ENCODE results near the gene GNB2.
"Not testable (repeated sequence)": the region's sequence is repeated elsewhere in the genome, so short reads cannot be mapped to it uniquely, and the experiment has no call there.

GNB2 gene

GRCh38 chr7:100696123-100696521, 22.6 kb downstream of the GNB2 start:
- no peak for DNase-seq (ENCODE audit: low spot score)

GRCh38 chr7:100699018-100699417, 25.5 kb downstream of the GNB2 start:
- no peak for DNase-seq (ENCODE audit: low spot score)

- DNase-seq (ENCODE audit: low spot score): not testable (repeated sequence)
Observed at GRCh38 chr7:100701089-100701488, 27.5 kb downstream of the GNB2 start.

GRCh38 chr7:100705320-100705752, 31.8 kb downstream of the GNB2 start:
- peak; percentile 93 for DNase-seq (ENCODE audit: low spot score)

- peak; percentile 96 for DNase-seq (ENCODE audit: low spot score)
Observed at GRCh38 chr7:100705753-100706671, 32.5 kb downstream of the GNB2 start, which contains the start of gene POP7. Gene POP7 (plus strand): TSS chr7:100706121. CDS start chr7:100706831, 710 bp downstream.

GRCh38 chr7:100706672-100707311, 33.3 kb downstream of the GNB2 start:
- DNase-seq (ENCODE audit: low spot score): no peak

- no peak for DNase-seq (ENCODE audit: low spot score)
Observed at GRCh38 chr7:100708395-100708794, 34.9 kb downstream of the GNB2 start.

- no peak for DNase-seq (ENCODE audit: low spot score)
Observed at GRCh38 chr7:100710452-100710851, 36.9 kb downstream of the GNB2 start.

- DNase-seq (ENCODE audit: low spot score): no peak
Observed at GRCh38 chr7:100711369-100711768, 37.8 kb downstream of the GNB2 start.

GRCh38 chr7:100714725-100715124, 41.2 kb downstream of the GNB2 start:
- no peak for DNase-seq (ENCODE audit: low spot score)

- DNase-seq (ENCODE audit: low spot score): not testable (repeated sequence)
Observed at GRCh38 chr7:100717073-100717472, 43.5 kb downstream of the GNB2 start.

GRCh38 chr7:100719523-100720278, 46.2 kb downstream of the GNB2 start:
- DNase-seq (ENCODE audit: low spot score): no peak

- peak; percentile 34 for DNase-seq (ENCODE audit: low spot score)
Observed at GRCh38 chr7:100720279-100720670, 46.7 kb downstream of the GNB2 start, which contains the start of gene EPO. Gene EPO (plus strand): TSS chr7:100720468. CDS start chr7:100720981, 513 bp downstream.

GRCh38 chr7:100720671-100721504, 47.3 kb downstream of the GNB2 start:
- DNase-seq (ENCODE audit: low spot score): peak; percentile 48

- no peak for DNase-seq (ENCODE audit: low spot score)
Observed at GRCh38 chr7:100721505-100721812, 47.9 kb downstream of the GNB2 start.

- DNase-seq (ENCODE audit: low spot score): no peak
Observed at GRCh38 chr7:100722480-100723212, 49.1 kb downstream of the GNB2 start.

GRCh38 chr7:100723732-100724275, 50.3 kb downstream of the GNB2 start:
- no peak for DNase-seq (ENCODE audit: low spot score)

- not testable (repeated sequence) for DNase-seq (ENCODE audit: low spot score)
Observed at GRCh38 chr7:100724364-100724763, 50.8 kb downstream of the GNB2 start.

GRCh38 chr7:100726996-100727761, 53.6 kb downstream of the GNB2 start:
- DNase-seq (ENCODE audit: low spot score): no peak

- DNase-seq (ENCODE audit: low spot score): no peak
Observed at GRCh38 chr7:100728196-100728595, 54.7 kb downstream of the GNB2 start.

Data from iPS-NIHi11 (cell line).